Mucosa of descending colon (tissue), 3 donors: ENCODE measurements around the gene SORCS2. TPM values are rescaled to one million over a fixed set of nuclear protein-coding genes. Genes with fewer than 3 reads are reported as not detected.

Source experiments
- ATAC-seq: fragments of 200-7000 bp; cut with Tn5 transposase; one replicate; pipeline ENCODE4 v1.9.1; 2020; ENCODE audit warnings: mild to moderate bottlenecking, moderate library complexity
- DNase-seq, 3 donors: peaks; one replicate each; pipeline ENCODE4 v3.0.0-alpha.2; 2020
- H3K36me3 ChIP-seq: fragments of 200-600 bp; one replicate; pipeline ENCODE4 v1.8.0; 2021; ENCODE audit warnings: low read depth, mild to moderate bottlenecking
- H3K4me1 ChIP-seq: fragments of 200-600 bp; one replicate; pipeline ENCODE4 v1.8.0; 2021; ENCODE audit warnings: low read depth, mild to moderate bottlenecking
- H3K4me3 ChIP-seq: fragments of 200-600 bp; one replicate; pipeline ENCODE4 v1.8.0; 2021; ENCODE audit warnings: mild to moderate bottlenecking
- H3K9me3 ChIP-seq: fragments of 200-600 bp; one replicate; pipeline ENCODE4 v1.8.0; 2021; ENCODE audit warnings: mild to moderate bottlenecking
- CTCF ChIP-seq: fragments of 200-600 bp; IDR thresholded peaks from one replicate; pipeline ENCODE4 v1.8.0; 2022; ENCODE audit warnings: antibody characterized with exemption, mild to moderate bottlenecking
- intact Hi-C, 2 donors: fragments of 100-400 bp; cut with DNase I in 1 of 2; cut with micrococcal nuclease in 1 of 2; formaldehyde crosslinking; loops; one replicate each; pipeline versions ENCODE4 v1.11.0 to v1.11.1; 2022; cut with DNase I, micrococcal nuclease
- total RNA-seq, 3 donors: library from RNA; stranded (reverse); fragmentation: NEBNext Ultra II Directional in 2 of 3; extraction: Animal tissue kit (Norgen Biotek cat#: 25700) in 2 of 3; gene quantifications; one replicate each; pipeline versions ENCODE4 v1.2.1 to v1.2.4, GENCODE V29; 2021 to 2023
- donor health status: DM: no; HTN: no; CAD: no; lungs with moderate emphysema.
- donor health status: DM: no; HTN: no; CAD: no.
- donor health status: DM: no; HTN: yes; CAD: no.

The SORCS2 gene
- total RNA-seq, 3 donors from 2014 or later = 0.20 to 3.1 (median 1.5) TPM

GRCh38 chr4:7187691-7188090 lies 4.6 kb upstream of the SORCS2 start:
- intact Hi-C loops = no loop called here
- ATAC-seq = no peak
- H3K9me3 ChIP-seq = no peaks in the 10 kb centered on the region
- peak in 1 of 3 donors; percentile 2 for DNase-seq
- TF ChIP-seq CTCF = no peak
- no peak overlapping the region for H3K4me3 ChIP-seq
- H3K36me3 ChIP-seq = no peaks in the 10 kb centered on the region
- H3K4me1 ChIP-seq = no peaks in the 10 kb centered on the region

GRCh38 chr4:7189066-7189465 lies 3.3 kb upstream of the SORCS2 start:
- intact Hi-C loops = no loop called here
- Histone ChIP-seq H3K4me3 (no peak overlapping the region), H3K36me3 (no peaks in the 10 kb centered on the region), H3K9me3 (no peaks in the 10 kb centered on the region), H3K4me1 (no peaks in the 10 kb centered on the region)
- peak in 1 of 3 donors; percentile 21 for DNase-seq
- TF ChIP-seq CTCF = no peak
- ATAC-seq = no peak

GRCh38 chr4:7189475-7190277 lies 2.7 kb upstream of the SORCS2 start:
- TF ChIP-seq CTCF = no peak
- ATAC-seq (peak; percentile 39), DNase-seq (peak in 1 of 3 donors; percentile 12)
- no peaks in the 10 kb centered on the region for H3K36me3 ChIP-seq
- intact Hi-C loops = loop anchor here in 1 of 2 donors (10.0 kb wide), 2 partner anchors 105 to 525 kb away; no protein-coding TSS in a partner anchor
- H3K9me3 ChIP-seq = no peaks in the 10 kb centered on the region
- H3K4me1 ChIP-seq = no peaks in the 10 kb centered on the region
- no peak overlapping the region for H3K4me3 ChIP-seq

GRCh38 chr4:7190278-7190594 lies 2.1 kb upstream of the SORCS2 start:
- DNase-seq = no peak

More at GRCh38 chr4:7190278-7190594, 2.1 kb upstream of the SORCS2 start:
- ATAC-seq = no peak
- H3K36me3 ChIP-seq = no peaks in the 10 kb centered on the region
- TF ChIP-seq CTCF = no peak
- no peaks in the 10 kb centered on the region for H3K4me1 ChIP-seq
- no peak overlapping the region for H3K4me3 ChIP-seq
- H3K9me3 ChIP-seq = no peaks in the 10 kb centered on the region
- intact Hi-C loops = loop anchor here in 1 of 2 donors (10.0 kb wide), 2 partner anchors 105 to 525 kb away; no protein-coding TSS in a partner anchor
